OCI-LY1 (cell line): ENCODE measurements around the gene CSMD2.

Source experiments
- EZH2 ChIP-seq: fragments of 200-600 bp; sonication (generic), shearing (Covaris generic); IDR thresholded peaks from 2 replicates; pipeline ENCODE4 v1.8.0; 2017; ENCODE audit warnings: borderline replicate concordance, mixed run types, mild to moderate bottlenecking, antibody characterized with exemption, low read length, moderate library complexity, mixed read lengths
- TF ChIP-seq, protein P1 (sequence below): fragments of 200-600 bp; sonication (generic), shearing (Covaris generic); IDR thresholded peaks from 2 replicates; pipeline ENCODE4 v1.5.1; 2017; ENCODE audit warnings: mild to moderate bottlenecking, antibody characterized with exemption, low read length, moderate library complexity, mixed read lengths

DNA sequence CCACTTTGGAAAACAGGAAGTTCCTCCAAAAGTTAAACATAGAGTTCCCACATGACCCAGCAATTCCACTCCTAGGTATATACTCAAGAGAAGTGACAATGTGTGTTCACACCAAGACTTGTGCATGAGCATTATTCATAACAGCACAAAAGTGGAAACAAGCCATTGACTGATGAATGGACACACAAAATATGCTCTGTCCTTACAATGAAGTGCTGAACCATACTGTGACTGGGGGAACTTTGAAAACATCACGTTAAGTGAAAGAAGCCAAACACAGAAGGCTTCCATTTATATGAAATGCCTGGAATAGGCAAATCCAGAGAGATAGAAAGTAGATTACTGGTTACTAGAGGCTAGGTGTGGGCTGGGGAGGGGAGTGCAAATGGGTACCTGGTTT, 542.3 kb downstream of the CSMD2 start:
- TF ChIP-seq, protein P1, sequence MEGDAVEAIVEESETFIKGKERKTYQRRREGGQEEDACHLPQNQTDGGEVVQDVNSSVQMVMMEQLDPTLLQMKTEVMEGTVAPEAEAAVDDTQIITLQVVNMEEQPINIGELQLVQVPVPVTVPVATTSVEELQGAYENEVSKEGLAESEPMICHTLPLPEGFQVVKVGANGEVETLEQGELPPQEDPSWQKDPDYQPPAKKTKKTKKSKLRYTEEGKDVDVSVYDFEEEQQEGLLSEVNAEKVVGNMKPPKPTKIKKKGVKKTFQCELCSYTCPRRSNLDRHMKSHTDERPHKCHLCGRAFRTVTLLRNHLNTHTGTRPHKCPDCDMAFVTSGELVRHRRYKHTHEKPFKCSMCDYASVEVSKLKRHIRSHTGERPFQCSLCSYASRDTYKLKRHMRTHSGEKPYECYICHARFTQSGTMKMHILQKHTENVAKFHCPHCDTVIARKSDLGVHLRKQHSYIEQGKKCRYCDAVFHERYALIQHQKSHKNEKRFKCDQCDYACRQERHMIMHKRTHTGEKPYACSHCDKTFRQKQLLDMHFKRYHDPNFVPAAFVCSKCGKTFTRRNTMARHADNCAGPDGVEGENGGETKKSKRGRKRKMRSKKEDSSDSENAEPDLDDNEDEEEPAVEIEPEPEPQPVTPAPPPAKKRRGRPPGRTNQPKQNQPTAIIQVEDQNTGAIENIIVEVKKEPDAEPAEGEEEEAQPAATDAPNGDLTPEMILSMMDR = no peak
- TF ChIP-seq EZH2 = no peak
